Measurements from ENCODE around the gene PDE5A.

Gene PDE5A

DNA sequence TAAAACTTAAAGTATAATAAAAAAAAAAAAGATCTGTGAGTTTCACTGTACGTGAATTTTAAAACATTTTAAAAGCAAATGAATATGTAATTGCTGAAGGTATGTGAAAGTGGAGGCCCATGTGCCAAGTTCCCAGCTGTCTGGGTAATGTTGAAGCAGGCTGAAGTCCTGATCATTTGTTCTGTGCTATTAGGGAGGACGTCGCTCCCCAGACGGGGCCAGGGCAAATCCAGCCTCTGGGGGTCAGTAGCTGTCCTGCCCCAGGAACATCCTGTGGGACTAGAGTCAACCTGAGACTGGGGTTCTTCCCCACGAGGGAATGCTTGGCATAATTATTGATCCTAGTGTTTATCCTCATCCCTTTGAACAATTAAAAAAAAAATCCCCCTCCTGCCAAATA lies 48.8 kb downstream of the PDE5A start:
- DNase-seq = no peak

DNA sequence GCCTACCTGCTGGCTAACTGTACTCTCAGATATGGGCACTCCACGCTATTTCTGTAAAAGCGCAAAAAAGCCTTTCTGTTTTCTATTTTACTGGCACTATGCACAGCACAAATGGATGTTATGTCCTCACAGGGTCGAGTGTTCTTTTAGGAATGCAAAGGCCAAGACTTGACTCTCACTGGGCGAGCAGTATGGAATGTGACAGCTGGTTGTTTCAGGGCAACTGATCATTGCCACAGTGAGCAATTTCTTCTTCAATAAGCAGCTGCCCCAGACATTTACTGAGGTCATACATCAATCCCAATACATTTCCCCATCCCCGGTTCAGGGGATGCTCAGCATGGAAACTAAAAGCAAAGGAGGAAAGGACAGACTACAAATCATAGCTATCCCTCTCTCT lies 58.2 kb downstream of the PDE5A start:
- peak; percentile 73 for DNase-seq

DNA sequence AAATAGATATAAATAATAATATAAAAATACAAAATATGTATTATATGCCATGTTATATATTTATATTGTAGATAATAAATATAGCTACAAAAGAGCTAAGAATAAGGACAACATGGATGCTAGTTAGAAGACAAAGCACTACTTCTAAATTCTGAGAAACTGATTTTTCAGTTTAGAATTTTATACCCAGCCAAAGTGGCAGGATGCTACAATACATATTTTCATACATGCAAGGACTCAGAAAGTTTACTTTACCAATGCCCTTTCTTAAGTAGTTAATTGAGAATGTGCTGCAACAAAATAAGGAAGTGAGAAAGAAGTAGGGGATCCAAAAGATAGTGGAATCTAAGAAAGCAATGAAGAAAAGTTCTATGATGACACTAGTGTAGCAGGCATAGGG lies 64.5 kb downstream of the PDE5A start:
- no peak for DNase-seq

DNA sequence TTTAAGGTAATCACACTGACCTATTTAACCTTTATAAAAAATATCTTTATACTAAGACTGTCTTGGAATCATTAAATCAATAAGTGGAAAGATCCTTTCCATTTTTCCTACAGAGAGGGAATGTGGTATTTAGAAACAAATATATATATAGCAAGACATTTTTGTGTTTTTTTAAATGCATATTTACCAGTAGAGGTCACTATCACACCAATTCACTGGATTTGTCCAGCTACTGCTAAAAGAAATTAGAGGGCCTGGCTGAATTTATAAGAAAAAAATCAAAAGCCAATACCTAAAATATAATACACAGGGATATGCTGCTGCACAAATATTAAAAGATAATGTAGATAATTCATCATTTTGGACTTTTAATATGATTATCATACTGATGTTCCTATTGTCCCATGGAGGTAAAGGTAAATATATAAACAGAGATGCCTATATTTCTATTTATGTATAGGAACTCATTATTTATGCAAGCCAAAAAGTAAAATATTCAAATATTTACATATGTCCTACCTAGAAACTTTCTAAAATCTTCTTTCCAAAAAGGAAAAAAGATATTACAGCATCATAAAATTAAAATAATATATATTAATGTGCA lies 69.5 kb downstream of the PDE5A start:
- DNase-seq = peak; percentile 55

DNA sequence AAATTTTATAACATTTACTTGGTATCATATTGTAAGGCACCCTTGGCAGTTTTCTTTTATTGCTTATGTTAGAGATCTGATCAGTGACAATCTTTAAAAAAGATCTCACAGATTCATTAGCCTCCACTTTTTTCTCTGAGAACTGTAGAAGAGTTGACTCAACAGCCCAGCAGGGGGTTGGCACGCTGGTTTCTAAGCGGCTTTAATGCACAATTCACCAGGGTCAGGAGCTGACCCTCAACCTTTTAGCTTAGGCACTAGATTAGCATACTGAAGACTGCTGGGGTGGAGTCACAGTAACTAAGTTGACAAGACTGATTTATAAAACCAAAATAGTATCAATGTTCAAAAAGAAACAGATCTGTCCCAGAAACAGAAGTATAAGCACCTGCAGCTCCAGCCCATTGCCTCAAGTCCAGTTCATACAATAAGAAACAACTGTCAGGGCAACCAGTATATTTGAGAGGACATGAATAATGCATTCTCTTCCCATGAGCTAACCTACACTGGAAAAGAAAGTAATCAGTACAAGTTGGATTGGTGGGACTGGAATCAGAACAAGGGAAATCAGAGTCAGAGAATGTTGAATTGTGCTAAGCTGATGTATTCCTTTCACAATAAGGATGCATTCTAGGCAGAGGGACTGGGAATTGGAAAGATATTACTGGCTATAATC lies 77.6 kb downstream of the PDE5A start:
- peak; percentile 55 for DNase-seq

DNA sequence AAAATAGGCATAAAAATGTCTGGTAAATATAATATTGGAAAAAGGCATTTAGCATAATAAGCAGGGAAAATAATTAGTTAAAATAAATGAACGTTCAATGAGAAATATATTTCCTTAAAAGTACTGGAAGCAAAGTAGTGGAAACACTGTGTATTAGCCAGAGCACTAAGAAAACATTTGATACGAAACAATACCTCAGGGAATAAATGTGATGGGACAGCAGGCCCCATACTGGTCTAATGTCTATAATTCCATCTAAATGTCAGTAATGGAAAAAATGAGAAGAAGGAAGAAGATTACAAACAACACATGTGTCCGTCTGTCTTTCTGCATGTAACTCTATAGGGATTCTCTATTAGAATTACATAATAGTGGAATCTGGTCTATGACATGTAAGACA lies 79.0 kb downstream of the PDE5A start:
- DNase-seq = no peak

DNA sequence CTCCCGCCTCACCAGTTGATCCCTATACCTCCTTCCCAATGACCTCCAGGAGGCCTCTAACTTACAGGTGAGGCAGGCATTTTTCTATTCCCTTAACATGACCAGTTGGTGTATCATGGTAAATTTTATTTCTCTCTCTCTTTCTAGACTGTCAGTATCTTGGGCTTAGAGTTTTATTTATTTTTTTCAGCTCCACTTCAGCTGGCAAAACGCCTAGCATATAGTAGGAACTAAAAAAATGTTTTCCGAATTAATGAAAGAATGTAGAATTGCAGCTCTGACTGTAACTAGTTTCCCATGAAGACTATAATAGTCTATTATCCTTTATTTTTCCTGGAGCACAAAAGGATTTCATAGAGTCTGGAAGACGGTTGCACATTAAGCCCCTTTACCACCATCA lies 84.8 kb downstream of the PDE5A start:
- DNase-seq = no peak

DNA sequence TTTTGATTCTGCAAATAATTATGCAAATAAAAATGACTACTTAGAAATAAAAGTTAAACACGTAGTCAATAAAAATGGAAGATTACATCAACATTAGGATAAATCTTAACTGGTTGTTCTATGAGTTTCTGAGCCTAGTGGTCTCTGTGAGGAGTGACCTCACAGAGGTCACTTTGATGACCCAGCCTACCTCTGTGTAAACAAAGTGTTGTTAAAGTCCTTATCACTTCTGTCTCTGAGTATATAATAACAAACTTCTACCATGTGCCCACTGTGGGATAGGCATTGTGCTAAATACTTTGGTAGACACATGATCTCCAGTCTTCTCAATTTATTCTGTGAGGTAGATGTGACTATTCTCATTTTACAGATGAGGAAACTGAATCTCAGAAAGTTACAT lies 85.4 kb downstream of the PDE5A start:
- no peak for DNase-seq

DNA sequence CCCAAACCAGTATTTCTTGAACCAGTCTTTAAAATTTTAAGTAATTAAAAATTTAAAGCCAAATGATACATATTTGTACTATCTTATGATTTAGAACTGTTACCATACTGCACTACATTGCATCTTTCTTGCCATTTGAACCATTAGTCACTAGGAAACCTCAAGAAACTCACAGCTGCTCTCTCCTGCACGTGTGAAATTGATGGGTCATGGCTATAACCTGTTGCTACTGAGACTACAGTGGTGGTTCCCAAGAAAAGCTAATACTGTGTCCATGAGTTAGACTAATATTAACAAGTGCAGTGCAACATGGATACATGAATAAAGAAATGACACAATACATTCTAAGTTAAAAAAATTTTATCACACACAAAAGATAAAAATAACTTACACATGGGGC lies 88.4 kb downstream of the PDE5A start:
- no peak for DNase-seq

DNA sequence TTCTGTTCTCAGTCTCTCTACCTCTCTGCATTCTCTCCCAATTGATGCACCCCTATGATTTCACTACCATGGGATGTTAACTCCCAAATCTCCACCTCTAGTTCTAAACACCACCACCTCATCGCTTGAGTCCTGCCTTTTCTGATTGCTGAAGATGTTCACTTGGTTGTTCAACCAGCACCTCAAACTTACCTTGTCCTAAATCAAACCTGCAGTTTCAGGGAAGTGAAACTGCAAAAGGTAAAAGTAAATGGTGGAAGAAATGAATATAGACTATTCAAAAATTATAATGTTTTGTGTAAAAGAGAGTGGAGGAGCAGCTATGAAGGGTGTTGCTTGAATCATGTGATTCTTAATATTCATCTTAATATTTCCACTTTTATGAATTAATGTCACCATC lies 91.0 kb downstream of the PDE5A start:
- no peak for DNase-seq

DNA sequence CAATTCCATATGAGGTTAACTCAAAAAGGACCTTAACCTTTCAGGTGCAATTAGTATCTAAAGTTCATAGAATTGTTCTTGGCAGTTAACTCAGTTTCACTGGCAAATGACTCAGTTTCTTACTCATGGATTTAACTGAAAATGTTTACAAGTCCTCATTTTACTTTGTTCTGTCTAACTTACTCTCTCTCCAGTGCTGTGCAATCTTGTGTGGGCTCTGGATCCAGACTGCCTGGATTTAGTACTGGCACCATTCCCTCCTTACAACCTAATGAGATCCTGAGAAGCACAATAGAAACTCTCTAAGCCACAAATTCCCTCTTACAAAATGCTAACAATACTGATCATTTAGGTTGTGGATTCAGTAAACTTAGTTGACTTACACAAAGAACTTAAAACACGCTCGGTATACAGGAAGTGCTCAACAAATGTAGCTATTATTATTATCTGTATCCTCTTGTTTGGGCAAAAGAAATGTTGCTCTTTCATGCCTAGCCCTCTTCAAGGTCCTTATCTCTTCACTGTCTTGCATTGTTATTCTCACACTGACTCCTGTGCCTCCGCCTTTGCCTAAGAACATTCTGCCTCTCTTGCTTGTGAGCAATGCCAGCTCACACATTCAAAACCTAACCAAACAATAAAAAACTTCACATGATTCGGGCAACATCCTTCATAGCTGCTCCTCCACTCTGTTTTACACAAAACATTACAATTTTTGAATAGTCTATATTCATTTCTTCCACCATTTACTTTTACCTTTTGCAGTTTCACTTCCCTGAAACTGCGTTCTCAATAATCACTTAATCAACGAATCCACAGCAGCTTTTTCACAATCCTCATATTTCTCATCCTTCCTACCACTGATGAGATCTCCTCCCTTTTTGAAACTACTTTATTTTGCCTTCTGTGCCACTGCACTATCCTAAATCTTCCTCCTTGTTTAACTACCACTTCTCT lies 91.8 kb downstream of the PDE5A start:
- peak; percentile 13 for DNase-seq

DNA sequence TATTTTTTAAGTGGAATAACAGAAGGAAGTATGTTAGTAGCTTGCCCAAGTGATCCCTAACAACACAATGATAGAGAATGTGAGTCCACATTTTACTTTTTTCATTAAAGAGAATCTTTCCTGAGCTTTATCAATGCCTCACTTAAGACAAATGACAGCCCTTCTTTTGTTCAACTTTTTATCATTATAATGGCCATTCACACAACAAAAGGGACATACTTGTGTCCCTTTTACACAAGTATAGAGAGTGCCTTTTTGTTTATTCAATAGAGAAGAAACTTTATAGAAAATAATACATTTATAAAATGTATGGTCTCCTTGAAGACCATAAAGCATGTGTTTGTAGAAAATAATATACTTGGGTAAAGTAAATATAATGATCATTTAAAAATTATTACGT lies 96.3 kb downstream of the PDE5A start:
- no peak for DNase-seq

DNA sequence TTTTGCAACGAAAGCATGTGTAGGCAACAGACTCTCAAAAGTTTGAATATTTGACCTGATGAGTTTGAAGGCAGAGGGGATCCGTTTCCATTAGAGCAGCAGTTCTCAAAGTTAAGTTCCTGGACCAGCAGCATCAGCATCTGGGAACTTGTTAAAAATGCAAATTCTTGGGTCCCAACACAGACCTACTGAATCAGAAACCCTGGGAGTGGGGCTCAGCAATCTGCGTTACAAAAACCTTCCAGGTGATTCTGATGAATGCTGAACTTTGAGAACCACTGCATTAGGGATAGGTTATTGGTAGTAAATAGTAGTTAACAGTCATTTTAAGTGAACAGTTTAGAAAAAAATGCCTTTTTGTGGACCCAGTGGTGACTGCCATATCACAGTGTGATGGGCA lies 98.8 kb downstream of the PDE5A start:
- no peak for DNase-seq

DNA sequence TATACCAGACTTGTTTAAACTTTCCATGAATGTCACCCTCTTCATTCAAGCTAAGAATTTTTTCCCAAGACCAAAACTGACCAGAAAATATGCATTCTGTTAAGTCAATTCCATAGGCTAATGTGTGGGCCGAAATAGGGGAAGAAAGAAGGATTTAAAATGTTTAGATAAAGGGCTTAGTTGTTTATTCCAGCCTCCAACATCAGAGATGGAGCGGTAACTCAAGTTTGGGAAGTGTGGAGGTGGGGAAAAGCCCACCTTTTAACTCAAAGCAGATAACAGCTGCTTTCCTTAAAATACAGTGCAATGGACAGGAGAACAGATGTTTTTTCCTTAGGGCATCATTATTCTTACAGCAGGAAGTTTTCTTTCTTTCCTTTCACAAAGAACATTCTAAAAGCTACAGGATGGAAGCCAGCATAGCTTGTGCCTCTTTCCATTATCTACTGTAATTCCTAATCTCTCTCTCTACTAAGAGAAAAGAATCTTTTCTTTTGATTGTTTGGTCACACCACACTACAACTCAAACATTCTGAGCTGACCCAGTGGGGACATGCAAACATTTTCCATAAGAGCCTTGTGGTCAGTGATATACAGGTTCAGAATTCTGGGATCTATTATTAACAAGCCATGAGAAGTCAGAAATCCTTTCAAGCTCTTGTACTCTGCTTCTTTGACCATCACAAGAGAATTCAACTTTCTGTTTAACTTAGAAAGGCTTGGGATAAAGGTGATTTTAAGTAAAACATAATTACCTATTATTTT lies 101.6 kb downstream of the PDE5A start:
- peak; percentile 8 for DNase-seq

DNA sequence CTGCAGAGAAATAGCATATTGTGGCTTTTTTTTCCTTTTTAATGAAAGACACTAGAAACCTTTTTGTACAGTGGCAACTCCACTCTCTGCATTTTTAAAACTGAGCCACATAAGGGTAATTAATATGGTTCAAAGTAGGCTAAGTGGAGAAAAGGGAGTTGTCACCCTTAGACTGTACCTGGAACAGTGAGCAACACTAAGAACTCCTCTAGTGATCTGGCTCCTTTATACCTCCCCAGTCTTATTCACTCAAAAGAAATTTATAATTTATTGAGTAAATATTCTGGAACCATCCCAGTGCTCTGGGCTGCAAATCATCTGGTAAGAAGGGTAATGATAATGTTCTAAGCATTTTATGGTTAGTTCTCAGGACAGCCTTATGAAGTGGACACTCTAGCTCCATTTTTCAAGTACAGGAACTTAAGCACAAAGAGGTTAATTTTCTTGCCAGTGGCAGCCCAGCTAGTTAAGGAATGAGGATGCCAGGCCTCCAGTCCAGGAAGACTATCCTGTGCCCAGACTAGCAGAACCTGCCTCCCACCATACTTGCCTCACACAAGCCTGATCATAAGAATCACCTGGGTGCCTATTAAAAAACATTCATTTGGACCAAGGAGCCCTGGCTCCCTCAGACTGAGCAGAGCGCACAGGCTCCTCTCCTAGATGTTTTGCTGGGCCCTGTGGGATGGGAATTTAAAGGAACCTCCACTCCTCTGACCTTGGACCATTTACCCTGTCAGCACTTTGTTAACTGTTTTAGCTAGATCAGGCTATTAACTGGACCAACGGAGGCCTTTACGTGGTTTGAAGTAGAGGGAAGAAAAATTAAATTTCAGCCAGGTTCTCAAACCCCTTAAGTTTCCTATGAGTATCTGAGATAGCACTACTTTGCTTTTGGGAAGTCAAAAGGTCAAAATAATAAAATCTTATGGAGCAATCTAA lies 102.6 kb downstream of the PDE5A start:
- DNase-seq = peak; percentile 48

DNA sequence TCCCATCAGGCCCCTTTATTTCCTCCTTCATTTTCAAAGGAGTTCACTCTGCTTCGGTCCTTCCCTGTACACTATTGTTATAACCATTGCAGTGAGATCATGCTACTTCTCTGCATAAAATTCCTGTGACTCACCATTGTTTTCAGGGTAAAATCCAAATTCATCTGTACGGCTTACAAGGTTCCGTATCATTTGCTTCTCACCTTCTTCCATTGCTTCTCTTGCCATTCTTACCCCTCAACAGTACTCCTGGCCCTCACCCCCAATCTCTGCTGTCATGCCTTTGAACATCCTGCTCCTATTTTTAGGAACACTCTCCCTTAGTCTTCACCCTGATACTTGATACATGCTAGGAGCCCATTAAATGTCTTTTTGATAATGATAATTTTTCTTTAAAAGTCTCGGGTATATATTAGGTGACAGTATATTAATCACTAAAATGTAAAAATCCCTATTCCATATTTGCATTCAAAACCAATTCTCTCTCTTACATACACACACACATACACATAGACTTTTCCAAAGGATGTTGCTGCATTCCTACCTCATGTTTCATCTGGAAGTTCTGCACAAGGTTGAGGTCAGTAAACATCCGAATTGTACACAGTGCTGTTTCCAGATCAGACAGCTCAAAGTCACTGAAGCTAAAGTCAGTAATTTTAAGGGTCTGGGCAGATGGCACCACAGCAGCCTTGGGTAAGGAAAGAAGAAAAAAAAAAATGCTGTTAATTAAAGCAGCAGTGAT lies 103.4 kb downstream of the PDE5A start:
- peak; percentile 83 for DNase-seq

DNA sequence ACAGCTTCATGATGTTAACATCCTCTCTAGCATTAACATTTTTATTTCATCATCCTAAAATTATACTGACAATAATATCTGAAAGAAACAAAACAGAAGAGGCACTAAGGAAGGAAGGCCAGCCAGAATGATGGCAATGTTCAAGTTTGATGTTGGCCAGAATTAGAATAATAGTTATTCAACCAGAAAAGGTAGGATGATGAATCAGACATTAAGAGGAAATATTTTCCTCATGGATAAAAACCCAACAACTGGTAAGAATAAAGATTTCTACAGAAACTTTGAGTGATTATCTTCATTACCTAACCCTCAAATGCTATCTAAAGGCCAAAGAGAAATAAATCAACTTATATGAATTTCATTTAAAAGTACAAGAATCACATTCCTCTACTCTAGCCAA lies 105.2 kb downstream of the PDE5A start:
- no peak for DNase-seq

DNA sequence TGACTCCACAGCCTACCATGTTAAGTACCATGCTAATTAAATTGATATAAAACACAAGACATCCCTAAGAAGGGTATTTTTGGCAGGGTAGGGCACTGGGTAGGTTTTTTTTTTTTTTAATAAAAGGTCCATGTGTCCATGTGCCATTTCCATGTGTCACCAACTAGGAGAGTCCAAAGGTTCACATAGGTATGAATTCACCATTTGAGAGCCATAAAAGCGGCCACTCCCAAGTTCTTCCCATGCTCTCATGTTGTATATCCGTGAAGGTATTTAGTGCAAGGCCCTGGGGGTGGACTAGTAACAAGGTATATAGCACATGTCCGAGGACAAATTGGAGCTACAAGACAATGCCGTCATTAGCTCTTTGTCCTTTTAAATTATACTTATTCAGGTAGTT lies 107.3 kb downstream of the PDE5A start:
- DNase-seq = no peak

DNA sequence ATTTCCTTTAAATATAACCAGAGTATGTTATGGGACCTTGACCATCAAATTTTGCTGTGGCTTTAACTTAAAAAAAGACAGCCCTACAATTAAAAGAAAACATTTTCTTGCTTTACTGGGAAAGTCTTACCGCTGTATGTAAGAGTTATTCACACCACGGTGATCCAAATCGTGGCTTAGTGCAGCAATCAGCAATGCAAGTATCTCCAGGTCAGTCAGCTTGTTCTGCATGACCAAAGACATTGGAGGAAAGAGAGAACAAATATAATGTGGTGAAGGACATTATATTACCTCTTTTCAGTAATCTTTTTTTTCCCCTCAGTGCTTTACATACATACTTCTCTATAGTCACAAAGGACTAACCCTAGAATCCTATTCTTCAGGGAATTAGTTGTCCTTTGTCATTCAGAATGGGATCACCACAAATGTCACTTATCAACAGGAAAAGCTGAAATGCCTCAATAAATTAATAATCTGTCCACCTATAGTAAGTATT lies 109.6 kb downstream of the PDE5A start:
- DNase-seq = no peak

DNA sequence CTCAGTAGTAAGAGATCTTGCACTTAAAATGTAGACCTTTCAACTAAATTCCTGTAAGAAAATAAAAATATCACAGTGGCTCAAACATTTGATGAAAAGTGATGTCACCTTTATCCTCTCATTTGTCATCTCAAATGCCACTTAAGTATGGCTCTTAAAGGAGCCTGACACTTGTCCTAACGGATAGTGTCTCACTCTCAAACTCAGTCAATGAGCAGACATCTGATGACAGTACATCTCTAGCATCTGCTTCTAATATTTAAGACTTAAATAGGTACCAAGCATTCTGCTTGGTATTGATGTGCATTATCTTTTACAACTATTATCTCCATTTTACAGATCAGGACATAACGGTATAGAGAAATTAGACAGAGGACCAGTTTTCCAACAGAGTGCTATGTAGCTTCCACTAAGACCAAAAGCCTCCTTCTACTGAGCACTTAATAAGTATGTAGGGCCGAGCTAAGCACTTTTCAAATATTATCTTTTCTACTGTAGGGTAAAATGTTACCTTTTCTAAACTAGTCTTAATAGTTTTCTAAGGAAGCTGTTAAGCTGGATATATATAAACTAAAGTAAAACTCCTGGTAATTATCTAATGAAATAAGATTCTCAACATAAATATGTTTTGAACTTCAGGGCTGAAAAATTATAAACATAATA lies 110.2 kb downstream of the PDE5A start:
- DNase-seq = no peak

Measured in EL (cell line).